ENCODE data around the gene TSPO. TPM values are rescaled to one million over a fixed set of nuclear protein-coding genes. Genes with fewer than 3 reads are reported as not detected.
"Not testable (repeated sequence)": the region's sequence is repeated elsewhere in the genome, so short reads cannot be mapped to it uniquely, and the experiment has no call there.

Gene TSPO
- 199 and 827 TPM in 2 replicates for total RNA-seq

DNA sequence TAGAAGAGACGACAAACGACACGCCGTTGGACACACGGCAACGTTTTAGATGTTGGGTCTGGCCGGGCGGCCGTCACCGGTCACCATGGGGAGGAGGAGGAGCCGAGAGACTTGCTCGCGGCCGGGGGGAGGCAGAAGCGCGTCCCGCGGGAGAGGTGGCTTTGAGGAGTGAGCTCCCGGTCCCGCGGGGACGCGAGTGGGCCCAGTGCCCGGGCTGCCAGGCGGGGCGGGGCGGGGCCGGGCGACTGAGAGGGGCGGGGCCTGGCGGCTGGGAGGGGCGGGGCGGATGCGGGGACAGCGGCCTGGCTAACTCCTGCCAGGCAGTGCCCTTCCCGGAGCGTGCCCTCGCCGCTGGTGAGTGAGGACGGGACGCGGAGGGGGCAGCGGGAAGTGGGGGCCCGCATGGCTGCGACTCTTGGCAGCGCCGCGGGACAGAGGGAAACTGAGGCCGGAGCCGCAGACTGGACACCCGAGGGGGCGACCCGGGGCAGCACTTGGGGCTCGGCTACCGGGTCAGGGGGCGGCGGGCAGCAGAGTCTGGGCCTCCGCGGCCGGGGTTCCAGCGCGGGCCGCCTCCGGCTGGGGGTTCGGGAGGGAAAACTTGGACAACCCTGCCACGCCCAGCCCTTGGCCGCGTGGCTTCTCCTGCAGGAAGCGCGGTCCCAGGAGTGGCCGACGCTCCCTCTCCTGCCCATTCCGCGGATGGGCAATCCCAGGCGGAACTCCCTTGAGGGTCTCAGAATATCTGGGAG, at the start of gene TSPO:
TSS of gene TSPO (plus strand) at position 309 of the 752 bp plus-strand sequence. CDS start 7,680 bp downstream, outside the sequence.
- no peak for DNase-seq (ENCODE audit: low read depth)

DNA sequence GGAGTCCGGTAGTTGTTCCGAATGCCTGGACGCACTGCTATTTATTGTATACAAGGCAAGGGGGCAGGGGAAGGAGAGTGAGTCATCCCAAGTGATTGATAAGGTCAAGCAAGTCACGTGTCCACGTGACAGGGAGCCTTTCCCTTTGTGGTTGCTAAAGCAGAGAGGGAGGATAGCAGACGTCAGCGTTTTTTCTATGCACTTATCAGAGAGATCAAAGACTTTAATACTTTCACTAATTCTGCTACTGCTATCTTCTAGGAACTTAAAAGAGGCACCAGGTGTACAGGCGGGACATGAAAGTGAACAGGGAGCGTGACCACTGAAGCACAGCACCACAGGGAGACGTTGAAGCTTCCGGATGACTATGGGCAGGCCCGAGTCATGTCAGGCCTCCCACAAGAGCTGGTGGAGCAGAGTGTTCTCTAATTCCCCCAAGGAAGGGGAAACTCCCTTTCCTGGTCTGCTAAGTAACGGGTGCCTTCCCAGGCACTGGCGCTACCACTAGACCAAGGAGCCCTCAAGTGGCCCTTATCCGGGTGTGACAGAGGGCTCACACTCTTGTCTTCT, 47.2 kb upstream of the TSPO start:
- peak; percentile 62 for DNase-seq (ENCODE audit: low read depth)

DNA sequence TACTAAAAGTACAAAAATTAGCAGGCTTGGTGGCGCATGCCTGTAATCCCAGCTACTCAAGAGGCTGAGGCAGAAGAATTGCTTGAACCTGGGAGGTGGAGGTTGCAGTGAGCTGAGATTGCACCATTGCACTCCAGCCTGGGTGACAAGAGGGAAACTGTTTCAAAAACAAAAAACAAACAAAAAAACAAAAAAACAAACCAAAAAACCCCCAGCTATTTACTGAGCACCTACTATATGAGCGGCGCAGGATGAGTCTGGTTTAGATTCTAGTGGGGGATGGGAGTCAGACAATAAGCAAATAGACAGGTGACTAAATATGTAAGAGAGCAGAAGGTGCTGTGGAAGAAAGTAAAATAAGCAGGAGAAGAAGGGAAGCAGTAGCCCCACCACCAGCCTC, 46.4 kb upstream of the TSPO start:
- DNase-seq (ENCODE audit: low read depth): not testable (repeated sequence)

DNA sequence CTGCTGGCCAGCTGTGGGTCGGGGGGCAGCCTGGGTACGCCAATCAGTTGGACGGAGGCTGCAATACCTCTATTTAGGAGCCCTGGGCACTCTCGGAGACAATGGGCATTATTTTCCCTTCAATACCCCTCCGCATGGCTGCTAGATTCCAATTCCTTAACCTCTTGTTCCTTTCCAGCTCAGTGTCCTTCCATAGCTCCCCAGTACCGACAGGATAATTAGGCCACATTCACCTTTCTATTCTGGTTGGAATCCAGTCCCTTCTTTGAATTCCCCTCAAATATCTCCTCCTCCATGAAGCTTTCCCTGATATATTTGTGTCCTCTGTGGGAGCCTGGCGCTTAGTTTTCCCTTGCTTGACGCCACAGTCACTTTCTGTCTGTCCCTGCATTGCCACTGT, 45.1 kb upstream of the TSPO start:
- no peak for DNase-seq (ENCODE audit: low read depth)

DNA sequence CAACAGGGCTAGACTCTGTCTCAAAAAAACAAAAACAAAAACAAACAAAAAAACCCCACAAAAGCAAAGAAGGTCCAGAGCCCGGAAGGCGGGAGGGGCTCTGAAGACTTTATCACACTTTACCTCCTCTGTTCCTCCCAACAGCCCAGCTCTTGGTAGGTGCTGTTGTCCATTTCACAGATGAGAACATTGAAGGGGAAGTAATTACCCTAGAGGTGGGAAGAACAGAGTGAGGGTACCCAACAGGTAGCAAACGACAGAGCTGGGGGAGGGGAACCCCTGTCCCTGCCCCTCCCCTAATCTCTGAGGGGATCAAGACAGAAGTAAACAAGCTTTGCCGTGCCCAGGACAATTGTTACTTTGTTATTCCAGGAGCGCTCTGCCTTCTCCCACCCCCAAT, 41.8 kb upstream of the TSPO start:
- no peak for DNase-seq (ENCODE audit: low read depth)

DNA sequence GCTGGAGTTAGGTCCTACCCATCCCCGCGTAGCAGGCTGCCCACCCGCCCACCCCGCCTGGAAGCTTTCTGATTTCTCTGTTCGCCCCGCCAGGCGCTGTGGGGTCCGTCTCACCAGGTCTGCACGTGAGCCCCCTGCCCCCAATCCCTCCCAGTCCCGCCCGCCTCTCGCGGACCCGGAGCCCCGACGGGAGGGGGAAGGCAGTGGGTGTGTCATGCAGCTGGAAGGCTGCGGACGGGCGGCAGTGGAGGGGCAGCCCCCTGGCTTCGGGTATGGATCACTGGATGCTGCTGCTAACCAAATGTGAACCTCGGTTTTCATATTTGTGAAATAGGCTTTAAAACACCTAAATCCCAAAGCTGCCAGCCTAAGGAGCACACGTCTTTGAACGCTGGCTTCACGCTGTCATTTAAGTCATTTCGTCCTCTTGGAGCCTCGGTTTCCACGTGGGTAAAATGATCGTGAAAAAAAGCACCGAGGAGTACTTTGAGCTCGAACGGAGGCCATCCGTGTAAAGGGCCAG, 41.4 kb upstream of the TSPO start:
- no peak for DNase-seq (ENCODE audit: low read depth)

DNA sequence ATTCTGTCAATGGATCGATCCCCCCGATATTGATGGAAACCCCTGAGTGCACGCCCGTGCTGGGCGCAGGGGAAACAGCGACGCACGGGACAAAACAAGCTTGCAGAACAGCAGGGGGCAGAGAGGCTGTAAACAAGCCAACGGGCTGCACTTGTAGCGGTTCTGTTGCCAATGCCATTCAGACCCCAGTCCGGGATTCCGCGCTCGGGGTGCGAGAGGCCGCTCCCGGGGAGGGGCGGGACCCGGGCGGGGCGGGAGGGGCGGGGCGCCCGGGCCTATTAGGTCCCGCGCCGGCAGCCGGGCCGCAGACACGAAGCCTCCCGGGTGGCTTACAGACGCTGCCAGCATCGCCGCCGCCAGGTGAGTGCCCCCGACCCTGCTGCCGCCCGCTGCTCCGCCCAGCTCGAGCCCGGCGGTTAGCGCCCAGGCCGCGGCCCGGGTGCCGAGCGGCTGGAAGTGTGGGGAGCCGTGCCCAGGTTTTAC, 40.9 kb upstream of the TSPO start, which contains the start of gene BIK:
TSS of gene BIK (plus strand) at position 307 of the 483 bp plus-strand sequence. CDS start 13,273 bp downstream, outside the sequence.
- DNase-seq (ENCODE audit: low read depth): peak; percentile 33

DNA sequence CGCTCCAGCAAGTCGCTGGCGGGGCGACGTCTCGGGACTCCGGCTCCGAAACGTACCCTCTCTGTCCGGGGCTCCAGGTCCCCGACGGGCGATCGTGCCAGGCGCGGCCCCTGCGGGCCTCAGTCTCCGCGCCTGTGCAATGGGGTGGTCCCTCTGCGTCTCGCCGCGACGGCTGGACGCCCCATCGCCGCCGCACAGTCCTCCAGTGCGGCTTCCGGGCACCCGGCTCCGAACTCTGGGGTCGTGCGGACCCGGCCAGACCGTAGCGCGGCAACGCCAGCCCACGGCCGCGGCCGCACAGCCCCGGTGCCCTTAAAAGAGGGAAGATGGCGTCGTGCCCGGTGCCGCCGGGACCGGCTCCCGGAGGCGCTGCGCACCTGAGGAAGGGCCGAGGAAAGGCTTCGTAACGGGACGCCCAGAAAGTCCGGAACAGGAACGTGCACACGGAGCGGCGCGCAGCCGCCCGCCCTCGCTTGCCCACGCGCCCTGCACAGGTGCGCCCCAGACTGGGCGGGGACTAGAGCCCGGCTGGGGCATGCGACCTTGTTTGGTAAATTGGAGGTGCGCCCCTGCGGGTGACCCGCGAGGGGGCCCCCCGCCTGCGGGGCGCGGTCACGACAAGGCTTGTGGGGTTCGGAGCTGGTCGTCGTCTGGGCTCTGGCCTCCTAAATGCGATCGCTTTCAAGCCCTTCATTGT, 40.3 kb upstream of the TSPO start:
- DNase-seq (ENCODE audit: low read depth): no peak

DNA sequence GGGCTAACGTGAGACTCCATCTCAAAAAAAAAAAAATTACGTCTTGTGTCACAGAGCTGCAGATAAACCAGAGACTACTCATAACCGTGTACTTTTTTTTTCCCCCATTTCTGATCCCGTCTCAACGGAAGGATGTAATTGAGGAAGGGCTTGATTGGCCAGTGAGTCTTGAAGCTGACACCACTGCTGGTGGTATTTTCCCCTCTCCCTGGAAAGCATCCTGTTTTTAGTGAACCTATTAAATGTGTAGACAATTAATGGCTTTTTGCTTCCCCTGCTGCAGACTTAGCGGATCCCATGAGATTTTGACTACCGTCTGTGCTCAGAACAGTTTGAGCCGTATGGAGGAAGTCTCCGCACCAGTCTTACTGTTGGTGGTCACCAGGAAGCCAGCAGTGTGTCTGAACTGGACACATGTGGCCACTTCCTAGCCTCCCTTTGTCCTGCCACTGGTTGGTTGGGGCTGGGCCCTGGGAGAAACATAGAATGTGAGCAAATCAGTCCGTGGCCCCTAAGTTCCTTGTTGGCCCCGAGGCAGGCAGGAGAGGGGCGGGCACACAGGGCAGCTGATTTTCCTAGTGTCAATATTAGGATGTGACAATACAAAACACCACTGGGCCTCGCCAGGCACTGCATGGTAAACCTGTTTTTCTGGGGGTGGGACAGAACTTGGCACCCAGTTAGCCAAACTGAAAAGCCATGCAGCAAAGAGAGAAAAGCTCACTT, 37.7 kb upstream of the TSPO start:
- DNase-seq (ENCODE audit: low read depth): no peak

DNA sequence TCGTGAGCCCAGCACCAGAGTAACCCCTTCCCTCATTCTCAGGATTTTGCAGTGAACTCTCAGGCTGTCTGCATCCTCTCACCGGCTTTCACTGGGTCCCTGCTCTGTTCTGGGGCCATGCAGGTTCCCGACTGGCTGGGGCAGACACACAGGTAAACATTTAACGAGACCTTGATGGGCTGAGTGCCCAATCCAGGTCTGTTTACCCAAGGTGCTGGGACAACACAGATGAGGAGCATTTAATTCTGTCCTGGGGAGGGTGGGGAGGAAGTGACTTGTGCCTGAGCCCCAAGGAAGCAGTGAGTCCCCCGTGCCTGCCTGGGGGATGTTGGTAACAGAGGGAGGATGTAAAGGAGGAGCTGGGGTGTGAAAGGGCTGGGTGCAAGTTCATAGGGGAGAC, 36.4 kb upstream of the TSPO start:
- no peak for DNase-seq (ENCODE audit: low read depth)

DNA sequence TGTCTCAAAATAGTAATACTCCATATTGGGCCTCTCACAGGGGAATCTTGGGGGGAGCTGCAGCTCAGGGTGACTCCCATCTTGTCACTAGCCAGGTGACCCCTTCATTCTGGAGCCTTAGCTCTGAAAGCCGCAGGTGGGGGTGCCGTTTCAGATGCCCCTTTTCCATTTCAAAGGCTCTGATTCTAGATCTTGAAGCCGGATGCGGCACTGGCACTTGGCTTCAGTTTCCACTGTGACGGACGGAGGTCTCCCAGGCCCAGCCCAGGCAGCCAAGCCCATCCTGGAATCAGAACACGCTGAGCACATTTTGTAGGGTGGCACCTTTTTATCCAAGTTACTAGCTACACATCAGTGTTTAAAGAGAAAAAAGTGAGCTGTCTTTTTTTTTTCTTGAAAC, 34.4 kb upstream of the TSPO start:
- no peak for DNase-seq (ENCODE audit: low read depth)

DNA sequence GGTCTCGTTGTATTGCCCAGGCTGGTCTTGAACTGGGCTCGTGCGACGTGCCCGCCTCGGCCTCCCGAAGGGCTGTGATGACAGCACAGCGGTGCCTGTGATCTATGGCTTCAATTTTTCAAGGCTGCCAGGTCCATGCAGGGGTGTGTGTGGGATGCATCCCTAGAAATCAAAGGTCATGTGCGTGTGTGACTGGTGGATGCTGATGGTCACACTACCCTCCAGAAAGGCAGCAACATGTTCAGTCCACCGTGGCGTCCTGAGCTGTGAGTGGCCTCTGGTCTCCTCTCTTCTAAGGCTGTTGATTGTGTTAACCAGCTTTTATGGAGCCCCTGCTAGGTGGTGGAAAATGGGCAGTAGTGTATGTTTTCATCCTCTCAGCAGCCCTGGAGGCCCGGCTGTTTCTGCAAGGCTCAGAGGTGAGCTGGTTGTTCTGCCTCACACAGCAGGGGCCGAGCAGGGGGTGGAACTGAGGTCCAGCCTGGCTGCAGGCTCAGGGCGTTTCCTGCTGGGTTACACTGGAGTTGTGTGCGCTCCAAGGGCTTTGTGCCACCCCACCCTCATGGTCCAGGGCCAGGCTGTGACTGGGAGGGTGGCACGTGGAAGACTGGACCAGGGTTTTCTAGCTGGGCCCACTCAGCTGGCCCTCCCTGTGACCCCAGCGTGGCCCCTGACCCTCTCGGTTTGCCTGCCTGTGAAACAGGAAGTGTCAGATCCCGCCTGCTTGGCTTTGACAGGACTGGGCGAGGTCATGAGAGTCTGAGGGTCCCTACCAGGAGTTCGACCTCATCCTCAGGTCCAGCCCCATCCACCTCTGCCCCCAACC, 33.1 kb upstream of the TSPO start:
- no peak for DNase-seq (ENCODE audit: low read depth)

DNA sequence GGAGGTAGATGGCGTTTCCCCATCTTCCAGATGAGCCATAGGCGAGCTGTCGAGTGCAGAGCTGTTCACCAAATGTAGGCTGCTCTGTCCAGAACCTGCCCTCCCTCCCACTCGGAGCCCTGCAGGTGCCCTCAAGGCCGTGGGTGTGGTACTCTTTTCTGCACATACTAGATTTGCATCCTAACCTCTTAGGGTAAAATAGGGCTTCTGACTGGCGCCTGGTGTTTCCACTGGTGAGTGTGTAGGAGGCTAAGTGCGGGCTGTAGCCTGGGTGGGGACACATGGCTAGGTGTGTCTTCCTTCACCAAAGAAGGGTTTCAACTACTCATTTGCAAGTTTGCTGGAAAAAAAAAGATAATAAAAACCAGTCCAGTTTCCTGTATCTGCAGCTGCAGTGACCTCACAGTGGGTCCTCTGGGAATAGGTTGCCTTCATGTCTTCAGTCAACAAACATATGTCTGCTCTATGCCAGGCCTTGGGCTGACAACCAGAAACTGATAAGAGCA, 32.4 kb upstream of the TSPO start:
- DNase-seq (ENCODE audit: low read depth): no peak

DNA sequence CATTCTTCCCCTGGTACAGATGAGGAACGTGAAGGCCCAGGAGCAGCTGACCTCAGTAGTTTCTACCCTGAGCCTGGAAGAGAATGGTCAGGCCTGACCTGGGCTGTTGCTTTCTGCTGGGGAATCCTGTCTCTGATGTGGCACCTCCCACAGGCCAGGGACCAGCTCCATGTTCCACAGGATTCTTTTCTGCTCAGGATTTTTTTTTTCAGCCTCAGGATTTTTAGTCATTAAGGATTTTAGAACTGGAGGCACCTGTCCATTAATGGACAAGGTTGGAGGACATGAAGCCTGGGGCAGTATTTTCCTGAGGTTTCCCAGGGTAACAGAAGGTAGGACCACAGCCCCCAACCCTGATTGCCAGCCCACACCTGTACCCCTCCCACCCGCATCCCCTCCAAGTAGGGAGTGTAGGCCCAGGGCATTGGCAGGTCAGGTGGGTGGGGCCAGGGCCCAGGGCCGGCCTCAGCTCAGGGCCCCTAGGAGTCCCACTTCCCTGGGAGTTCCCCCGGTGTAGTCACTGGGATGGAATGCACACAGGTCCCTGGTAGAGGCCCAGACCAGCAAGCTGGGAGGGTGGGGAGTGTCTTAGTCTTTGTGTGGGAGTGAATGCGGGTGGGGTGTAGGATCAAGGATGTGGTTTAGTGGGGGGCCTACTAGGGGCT, 24.7 kb upstream of the TSPO start:
- DNase-seq (ENCODE audit: low read depth): peak; percentile 87

DNA sequence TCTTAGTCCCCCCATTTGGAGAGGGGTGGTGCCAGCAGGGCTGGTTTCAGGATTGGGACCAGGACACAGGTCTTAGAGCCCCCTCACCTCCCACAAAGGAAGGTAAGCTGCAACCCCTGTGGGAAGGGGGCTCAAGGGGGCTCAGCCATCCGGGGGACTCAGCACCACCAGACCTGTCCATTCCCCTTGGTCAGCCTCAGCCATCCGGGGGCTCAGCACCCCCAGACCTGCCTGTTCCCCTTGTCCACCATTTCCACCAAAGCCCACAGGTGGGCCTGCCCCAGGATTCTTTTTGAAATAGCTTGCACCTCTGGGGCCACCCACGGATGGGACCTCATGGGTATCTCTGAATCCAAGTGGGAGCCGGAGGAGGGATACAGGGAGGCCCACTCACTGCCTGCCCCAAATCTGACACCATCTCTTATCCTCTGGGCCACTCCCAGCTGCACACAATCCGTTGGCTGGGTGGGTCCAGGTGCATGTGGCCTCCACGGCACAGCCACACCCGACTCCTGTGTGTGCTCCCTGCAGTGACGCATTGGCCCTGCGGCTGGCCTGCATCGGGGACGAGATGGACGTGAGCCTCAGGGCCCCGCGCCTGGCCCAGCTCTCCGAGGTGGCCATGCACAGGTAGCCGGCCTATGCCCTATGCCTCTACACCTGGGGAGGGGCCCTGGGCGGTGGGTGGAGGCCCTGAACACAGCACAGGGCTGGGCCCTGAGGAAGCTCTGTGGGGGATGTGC, 24.0 kb upstream of the TSPO start:
- DNase-seq (ENCODE audit: low read depth): no peak

DNA sequence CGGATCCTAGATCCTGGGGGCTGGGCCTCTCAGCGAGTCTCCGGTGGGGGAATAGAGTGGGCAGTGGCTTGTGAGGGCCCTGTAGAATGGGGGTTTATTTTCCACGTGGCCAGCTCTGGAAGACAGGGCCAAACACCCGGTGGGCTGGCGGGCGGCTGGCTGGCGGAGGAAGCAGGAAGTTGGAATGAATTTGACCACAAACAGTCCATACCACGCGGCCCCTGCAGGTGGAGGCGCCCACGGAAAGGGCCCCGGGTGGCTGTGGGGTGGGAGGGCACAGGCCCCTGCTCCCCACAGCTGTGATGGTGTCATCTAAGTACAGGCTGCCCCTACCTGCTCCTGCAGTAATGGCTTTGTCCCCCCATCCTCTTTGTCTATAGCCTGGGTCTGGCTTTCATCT, 23.2 kb upstream of the TSPO start:
- DNase-seq (ENCODE audit: low read depth): no peak

DNA sequence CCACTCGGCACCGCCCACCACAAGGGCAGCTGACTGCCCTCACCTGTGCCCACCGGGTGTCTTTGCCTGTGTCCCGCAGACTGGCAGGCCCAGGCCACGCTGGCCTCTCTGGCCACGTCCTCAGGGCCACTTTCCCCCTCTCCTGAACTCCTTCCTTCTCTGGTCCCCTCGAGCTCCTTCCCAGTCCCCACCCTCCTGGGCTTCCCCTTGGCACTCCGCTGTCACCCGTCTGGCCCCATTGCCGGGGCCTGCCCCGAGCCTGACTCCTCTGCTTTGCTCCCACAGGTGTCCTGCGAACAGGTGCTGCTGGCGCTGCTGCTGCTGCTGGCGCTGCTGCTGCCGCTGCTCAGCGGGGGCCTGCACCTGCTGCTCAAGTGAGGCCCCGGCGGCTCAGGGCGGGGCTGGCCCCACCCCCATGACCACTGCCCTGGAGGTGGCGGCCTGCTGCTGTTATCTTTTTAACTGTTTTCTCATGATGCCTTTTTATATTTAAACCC, 22.4 kb upstream of the TSPO start:
- DNase-seq (ENCODE audit: low read depth): no peak

DNA sequence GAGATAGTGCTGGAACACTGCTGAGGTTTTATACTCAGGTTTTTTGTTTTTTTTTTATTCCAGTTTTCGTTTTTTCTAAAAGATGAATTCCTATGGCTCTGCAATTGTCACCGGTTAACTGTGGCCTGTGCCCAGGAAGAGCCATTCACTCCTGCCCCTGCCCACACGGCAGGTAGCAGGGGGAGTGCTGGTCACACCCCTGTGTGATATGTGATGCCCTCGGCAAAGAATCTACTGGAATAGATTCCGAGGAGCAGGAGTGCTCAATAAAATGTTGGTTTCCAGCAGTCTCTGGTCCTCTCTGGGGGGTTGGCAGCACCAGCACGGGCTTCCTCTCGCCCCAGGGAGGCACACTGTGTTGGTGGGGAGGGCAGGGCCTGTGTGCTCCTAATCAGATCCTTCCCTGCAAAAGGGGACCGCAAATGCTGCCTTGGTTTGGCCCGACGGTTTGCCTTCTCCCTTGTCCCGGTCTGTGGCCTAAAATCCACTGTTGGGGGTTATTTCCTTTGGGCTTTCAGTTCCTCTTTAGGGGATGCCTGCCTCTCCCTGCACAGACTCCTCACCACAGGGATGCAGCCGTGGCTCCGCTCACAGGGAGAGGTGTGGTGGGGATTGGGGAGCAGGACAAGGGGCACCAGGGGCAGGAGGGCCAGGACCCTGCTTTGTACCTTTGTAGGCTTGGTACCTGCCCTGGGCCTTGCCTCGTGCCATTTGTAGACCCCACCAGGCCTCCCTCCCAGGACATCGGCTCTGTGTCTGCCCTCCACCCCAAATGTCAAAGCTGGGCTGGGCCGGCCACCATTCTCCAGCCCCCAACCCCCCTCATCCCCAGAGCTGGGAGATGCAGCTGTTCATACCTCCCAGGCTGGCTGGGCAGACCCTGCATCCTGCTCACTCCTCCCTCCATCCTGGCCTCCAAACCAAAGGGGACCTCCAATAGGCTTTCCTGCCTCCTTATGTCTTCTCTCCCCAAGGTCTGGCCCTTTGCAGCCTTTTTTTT, 21.6 kb upstream of the TSPO start:
- DNase-seq (ENCODE audit: low read depth): no peak
